Epidermal melanocyte (primary cell): Measurements from ENCODE around the gene GALNT9.

Experiments used
- DNase-seq: peaks from one replicate; pipeline ENCODE4 v3.0.0; 2011; ENCODE audit warnings: low spot score; ENCODE audit not compliant: insufficient read length

The GALNT9 gene

DNA sequence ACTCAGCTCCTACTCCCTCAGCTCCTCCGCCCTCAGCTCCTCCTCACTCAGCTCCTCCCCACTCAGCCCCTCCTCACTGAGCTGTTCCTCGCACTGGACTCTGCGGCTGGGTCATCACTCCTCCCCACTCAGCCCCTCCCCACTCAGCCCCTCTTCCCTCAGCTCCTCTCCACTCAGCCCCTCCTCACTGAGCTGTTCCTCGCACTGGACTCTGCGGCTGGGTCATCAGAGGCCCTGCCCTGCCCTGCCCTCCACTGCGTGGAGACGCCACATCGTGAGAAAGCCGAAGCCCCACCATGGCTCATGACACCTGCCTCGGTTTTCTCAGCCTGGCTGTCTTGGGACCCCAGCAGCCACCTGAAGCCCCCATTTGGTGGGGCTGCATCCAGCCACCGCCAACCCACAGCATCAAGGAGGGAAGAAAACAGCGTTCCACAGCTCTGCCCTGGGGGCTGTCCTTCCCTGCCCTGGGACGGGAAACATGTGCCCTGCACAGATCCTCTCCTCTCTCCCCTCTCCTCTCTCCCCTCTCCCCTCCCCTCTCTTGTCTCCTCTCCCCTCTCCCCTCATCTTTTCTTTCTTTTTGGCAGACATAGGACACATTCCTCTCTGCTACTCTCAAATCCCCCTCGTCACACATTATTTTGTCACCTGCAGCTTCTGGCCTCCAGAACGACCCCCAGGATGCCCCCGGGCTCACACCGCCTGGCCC, 167.4 kb downstream of the GALNT9 start:
- no peak for DNase-seq

DNA sequence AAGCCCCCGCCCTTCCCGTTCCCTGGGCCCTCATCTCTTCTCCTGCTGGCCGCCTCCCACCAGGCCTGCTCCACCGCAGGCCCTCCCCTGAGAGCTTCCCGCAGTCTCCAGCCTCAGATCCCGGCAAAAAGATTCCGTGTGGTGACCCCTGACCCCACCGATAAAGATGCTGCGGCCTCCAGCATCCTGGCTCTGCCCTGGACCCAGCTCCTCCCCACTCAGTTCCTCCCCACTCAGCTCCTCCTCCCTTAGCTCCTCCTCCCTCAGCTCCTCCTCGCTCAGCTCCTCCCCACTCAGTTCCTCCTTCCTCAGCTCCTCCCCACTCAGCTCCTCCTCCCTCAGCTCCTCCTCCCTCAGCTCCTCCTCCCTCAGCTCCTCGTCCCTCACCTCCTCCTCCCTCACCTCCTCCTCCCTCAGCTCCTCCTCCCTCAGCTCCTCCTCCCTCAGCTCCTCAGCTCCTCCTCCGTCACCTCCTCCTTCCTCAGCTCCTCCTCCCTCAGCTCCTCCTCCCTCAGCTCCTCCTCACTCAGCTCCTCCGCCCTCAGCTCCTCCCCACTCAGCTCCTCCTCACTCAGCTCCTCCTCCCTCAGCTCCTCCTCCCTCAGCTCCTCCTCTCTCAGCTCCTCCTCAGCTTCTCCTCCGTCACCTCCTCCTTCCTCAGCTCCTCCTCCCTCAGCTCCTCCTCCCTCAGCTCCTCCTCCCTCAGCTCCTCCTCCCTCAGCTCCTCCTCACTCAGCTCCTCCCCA, 168.2 kb downstream of the GALNT9 start:
- no peak for DNase-seq

DNA sequence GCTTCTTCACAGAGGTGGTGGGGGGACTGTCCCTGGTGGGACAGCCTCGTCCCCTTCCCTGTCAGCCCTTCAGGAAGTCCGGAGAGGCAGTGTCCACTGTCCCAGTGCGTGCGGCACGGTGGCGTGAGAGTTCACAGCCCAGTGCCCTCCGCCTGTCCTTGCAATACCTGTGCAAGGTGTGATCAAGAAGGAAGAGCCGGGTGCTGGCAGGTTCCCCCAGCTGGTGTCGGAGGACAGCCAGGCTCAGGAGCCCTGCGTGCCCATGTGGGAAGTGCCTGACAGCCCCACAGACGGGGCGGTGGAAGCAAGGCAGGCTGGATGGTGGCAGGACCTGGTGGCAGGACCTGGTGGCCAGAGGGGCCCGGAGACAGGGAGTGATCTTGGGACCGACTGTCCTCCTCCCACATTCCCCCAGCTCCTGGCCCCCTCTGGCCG, 168.8 kb downstream of the GALNT9 start:
- DNase-seq: no peak

DNA sequence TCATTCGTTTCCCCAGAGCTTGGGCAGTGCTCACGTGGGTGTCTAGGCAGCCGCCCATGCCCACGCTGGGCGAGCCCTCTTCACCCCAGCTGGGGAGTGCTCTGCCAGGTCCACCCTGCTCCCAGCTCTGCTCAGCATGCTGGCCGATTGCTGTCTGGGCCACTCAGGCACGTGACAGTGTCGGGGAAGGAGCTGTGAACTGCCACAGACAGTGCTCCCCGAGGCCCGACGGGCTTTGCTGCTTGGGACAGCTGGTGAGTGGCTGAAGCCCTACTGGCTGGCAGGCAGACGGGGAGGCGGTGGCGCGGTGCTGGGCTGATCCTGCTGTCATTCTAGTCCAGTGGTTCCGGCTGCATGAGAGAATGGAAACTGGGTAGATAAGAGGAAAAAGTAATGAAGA, 169.4 kb downstream of the GALNT9 start:
- DNase-seq: no peak

DNA sequence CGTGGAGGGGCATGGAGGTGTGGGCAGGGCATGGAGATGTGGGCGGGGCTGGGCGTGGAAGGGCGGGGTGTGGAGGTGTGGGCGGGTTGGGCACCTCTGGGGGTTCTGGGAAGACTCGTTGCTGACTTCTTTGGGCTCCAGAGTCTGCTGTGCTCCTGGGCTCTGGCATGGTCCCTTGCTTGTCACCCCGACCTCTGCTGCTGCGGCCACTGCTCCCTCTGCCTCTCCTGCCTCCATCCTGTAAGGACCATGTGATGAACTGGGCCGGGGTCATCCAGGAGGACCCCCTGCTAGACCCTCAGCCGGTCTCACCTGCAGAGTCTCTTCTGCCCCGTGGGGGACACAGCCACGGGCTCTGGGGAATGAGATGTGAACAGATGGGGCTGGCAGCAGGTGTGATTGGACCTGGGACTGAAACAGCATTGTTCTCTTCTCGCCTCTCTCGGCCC, 169.8 kb downstream of the GALNT9 start:
- no peak for DNase-seq

DNA sequence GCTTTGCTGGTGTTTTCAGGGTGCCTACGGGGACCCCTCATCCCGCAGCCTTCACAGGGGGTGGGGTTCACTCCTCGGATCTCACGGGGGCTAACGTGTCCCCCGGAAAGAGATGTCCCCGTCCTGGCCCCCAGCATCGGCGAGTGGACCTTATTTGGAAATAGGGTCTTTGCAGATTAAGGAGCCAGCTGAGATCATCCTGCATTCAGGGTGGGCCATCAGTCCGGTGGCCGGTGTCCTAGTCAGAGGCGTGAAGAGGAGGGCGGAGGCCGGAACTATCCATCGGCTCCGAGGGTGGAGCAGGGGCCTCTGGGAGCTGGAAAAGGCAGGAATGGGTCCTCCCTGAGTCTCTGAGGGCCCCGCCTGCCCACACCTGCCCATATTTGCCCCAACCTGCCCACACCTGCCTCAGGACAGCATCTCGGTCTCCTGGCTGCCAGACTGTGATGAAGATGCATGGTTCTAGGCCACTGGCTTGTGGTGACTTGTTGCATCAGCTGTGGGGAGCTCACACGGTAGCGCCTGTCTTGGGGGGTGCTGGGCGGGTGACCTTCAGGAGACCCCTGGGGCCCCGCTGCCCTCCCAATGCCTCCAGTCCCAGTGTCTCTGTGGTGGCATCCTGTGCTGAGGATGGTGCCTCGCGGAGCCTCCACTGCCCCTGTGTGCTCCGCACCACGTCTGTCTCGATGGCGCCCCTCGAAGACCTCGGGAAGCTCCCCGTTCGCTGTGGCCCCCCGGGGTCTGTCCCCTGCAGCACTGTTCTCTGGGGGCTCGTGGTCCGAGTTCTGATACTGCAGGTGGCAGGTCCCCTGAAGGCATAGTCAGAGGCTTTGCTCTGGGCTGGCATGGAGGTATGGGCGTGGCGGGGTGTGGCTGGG, 170.5 kb downstream of the GALNT9 start:
- no peak for DNase-seq

DNA sequence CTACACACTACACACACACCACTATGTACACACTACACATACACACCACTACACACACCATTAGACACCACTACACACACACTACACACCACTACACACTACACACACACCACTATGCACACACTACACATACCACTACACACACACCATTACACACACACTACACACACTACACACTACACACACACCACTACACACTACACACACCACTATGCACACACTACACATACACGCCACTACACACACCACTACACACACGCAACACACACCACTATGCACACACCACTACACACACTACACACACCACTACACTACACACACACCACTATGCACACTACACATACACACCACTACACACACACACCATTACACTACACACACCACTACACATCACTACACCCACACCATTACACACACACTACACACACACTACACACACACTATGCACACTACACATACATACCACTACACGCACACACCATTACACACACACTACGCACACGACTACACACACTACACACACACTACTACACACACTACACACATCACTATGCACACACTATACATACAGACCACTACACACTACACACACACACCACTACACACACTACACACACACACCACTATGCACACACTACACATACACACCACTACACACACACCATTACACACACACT, 171.5 kb downstream of the GALNT9 start:
- DNase-seq: no peak

DNA sequence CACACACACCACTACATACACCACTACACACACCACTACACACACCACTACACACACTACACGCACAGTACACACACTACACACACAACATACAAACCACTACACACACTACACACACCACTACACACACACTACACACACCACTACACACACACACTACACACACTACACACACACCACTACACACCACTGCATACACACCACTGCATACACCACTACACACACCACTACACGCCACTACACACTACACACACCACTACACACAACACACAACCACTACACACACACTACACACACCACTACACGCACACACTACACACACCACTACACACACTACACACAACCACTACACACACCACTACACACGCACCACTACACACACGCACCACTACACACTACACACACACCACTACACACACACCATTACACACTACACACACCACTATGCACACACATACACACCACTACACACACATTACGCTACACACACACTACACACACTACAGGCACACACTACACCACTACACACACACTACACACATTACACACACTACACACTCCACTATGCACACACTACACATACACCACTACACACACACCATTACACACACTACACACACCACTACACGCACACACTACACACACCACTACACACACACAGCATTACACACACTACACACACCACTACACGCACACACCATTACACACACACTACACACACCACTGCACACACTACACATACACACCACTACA, 172.6 kb downstream of the GALNT9 start:
- DNase-seq: no peak

DNA sequence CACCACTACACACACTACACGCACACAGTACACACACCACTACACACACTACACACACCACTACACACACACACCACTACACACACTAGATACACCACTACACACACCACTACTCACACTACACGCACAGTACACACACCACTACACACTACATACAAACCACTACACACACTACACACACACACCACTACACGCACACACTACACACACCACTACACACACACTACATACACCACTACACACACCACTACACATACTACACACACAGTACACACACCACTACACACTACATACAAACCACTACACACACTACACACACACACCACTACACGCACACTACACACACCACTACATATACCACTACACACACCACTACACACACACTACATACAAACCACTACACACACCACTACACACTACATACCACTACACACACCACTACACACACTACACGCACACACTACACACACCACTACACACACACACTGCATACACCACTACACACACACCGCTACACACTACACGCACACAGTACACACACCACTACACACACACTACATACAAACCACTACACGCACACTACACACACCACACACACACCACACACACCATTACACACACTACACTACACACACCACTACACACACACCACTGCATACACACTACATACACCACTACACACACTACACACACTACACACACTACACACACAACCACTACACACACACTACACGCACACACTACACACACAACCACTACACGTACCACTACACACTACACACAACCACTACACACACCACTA, 173.4 kb downstream of the GALNT9 start:
- no peak for DNase-seq

DNA sequence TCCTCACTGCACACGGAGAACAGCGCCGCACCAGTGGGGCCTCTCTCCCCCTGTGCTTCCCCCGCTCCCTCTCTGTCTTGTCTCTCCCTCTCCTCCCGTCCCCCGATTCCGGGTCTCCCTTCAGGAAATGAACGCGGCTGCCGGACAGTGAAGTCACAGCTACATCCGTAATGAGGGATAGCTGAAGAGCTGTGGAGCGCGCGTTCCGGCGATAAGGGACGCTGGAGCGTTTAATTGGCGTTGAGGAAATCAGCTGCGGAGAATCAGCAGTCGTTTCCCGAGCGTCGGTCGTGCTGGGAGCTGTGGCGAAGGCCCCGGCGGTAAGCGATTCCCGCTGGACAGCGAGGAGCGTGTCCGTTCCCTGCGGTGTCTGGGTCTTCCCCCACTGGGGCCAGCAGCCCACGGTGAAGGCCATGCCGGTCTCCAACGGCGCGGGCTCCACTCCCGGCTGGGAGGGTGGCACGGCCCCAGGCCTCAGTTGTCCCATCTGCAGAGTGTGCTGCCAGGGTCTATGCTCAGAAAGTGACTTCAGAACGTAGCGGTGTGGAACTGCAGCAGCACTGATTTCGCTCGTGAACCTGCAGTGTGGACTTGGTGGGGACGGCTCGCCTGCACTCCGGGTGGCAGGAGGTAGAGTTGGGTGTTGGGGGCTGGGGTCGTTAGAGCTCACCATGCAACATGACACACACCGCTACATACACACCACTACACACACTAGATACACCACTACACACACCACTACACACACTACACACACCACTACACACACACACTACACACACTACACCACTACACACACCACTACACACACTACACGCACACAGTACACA, 174.2 kb downstream of the GALNT9 start:
- no peak for DNase-seq

DNA sequence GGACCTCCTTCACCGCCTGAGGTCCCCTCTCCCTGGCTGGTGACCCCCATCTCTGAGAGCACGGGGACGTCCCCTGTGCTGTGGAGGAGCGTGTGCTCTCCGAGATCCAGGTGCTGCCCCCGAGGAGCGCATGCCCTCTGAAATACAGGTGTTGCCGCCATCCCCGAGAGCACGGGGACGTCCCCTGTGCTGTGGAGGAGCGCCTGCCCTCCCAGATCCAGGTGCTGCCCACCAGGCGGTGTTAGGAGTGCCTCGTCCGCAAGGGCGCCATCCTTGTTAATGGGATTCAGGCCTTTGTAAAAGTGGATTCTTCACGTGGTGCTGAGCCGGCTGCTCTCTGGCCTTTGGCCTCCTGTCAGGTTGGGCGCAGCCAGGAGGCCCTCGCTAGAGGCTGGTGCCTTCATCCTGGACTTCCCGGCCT, 175.0 kb downstream of the GALNT9 start:
- DNase-seq: no peak

DNA sequence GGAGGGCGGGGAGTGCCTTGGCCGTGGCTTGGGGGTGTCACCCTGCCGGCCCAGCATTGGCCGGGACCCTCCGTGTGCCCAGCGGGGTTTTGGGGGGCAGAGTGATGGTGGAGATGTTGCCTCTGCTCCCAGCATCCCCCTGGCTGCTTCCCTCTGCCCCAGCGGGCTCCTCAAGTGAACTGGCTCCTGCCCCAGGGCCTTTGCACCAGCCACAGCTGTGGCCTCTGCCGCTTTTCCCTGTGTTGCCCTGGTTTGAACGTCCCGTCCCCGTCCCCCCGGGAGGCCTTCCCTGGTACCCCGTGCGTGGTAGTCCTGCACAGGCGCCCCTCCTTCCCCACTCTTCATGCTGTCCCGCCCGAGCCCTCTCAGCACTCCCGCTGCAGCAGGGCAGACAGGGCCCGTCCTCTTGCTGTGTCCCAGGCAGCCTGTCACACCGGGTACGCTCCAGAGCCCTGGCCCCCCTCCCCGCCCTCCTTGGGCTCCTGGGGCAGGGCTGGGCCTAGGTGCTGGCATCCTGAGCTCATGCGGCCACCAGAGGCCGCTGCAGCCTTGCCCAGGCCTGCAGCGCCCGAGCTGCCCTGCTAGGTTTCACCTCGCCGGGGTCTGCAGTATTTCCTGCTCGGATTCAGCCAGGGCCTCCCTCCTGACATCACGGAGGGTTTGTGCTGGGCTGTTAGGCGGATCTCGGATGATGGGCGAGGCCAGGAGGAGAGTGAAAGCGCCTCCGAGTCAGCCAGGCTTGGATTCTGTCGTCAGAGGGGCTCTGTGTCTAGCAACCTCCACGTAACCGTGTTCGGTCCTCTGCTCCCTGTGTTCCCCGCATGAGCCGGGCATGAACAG, 175.7 kb downstream of the GALNT9 start:
- peak; percentile 97 for DNase-seq

DNA sequence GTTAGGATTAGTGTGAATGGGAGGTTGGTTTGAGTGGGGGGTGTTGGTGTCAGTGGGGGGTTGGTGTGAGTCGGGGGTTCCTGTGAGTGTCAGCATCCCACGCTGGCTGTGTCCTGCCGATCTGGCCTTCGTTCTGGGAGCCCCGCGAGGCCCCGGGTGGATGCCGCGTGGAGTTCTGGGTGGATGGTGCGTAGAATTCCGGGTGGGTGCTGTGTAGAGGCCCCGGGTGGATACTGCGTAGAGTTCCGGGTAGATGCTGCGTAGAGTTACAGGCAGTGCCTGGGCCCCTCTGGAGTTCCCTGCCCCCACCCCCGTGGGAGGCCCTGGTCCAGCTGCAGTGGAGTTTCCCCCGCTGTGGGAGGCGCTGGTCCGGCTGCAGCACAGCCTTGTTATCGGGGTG, 176.4 kb downstream of the GALNT9 start:
- no peak for DNase-seq

DNA sequence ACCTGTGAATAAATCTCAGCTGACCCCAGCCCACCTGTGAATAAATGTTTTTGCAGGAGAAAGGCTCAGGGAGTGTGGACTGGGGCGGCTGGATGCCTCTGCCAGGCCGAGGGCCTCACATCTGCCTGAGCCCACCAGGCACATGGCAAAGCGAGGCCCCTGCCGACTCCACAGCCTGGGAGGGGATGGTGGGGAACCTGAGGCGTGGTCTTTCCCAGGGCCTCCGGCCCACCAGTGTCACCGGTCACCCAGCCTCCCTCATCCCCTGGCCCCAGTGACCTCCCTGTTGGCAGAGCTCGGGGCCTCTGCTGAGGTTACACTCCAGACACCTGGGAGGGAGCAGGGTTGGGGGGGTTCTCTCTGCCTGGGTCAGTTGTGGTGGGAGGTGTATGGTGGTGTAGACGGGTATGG, 177.0 kb downstream of the GALNT9 start:
- no peak for DNase-seq

DNA sequence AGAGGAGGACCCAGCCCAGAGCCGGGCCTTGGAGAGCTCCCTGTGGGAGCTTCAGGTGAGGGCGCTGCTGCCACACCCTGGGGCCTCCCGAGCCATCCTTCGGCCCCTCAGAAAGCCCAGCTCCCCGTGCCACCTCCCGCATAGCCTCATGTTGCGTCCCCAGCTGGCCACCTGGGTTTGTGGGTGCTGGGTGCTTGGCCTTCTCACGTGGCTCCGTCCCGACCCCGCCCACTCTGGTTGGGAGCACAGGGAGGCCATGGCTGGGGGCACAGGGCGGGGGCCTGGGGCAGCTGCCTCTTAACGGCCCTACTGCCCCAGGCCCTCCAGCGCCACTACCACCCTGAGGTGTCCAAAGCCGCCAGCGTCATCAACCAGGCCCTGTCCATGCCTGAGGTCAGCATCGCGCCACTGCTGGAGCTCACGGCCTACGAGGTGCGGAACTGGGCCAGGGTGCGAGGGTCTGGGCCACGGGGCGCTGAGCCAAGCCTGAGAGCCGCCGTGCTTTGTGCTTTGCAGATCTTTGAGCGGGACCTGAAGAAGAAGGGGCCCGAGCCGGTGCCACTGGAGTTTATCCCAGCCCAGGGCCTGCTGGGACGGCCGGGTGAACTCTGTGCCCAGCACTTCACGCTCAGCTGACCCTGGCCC, 177.5 kb downstream of the GALNT9 start:
- DNase-seq: no peak

DNA sequence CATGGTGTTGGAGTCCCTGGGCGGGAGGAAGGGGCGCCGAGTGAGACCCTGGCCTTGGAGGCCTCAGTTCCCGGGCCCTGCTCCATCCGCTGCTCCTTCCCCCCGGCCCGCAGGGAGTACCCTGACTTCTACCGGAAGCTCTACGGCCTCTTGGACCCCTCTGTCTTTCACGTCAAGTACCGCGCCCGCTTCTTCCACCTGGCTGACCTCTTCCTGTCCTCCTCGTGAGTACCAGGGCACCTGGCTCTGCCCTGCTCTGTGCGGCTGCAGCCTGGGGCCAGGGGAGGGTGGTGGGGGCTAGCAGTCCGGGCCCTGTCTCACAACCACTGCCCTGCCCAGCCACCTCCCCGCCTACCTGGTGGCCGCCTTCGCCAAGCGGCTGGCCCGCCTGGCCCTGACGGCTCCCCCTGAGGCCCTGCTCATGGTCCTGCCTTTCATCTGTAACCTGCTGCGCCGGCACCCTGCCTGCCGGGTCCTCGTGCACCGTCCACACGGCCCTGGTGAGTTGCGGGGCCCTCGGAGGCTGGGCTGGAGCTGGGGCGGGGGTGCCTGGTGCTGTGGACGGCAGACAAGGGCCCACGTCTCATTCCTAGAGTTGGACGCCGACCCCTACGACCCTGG, 178.1 kb downstream of the GALNT9 start:
- DNase-seq: no peak

DNA sequence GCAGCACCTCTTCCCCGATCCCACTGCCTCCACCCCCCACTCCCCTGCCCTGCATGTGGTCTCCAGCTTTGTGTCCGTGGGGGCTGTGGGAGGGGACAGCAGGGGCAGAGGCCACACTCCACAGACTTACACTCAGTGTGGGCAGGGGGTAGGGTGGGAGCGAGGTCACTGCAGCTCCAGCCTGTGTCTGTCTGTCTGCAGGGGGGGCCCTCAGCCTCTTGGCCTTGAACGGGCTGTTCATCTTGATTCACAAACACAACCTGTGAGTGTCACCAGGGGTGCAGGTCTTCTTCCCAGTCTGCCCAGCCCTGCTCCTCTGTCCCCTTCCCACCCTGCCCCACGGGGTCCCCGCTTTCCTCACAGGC, 178.6 kb downstream of the GALNT9 start:
- no peak for DNase-seq
